Activated T-helper 1 cell treated with anti-CD3 and anti-CD28 coated beads, Interleukin-12 subunit alpha, Interleukin-12 subunit beta, Interleukin-2, Interleukin-4 antibody, amounts not matched to agents 30 ng/mL and 10 ng/mL and 1 ng/mL, durations not matched to agents 14 hours and 24 hours and 36 hours (primary cell): Measurements from ENCODE around the gene BRINP1. TPM values are rescaled to one million over a fixed set of nuclear protein-coding genes. Genes with fewer than 3 reads are reported as not detected.
"Not testable (repeated sequence)": the region's sequence is repeated elsewhere in the genome, so short reads cannot be mapped to it uniquely, and the experiment has no call there.

Experiments used
- DNase-seq: peaks from one replicate; pipeline ENCODE4 v3.0.0; 2021; ENCODE audit warnings: low spot score
- H3K27ac Mint-ChIP-seq: one replicate; pipeline ENCODE4 v1.8.0; 2021; ENCODE audit warnings: mild to moderate bottlenecking, mixed read lengths
- H3K27me3 Mint-ChIP-seq: one replicate; pipeline ENCODE4 v1.8.0; 2022; ENCODE audit warnings: mild to moderate bottlenecking, moderate library complexity, mixed read lengths; ENCODE audit not compliant: insufficient read depth
- H3K36me3 Mint-ChIP-seq: one replicate; pipeline ENCODE4 v1.8.0; 2021; ENCODE audit warnings: low read depth, mixed read lengths
- H3K4me1 Mint-ChIP-seq: one replicate; pipeline ENCODE4 v1.8.0; 2021; ENCODE audit warnings: low read depth, mixed read lengths
- H3K4me3 Mint-ChIP-seq: one replicate; pipeline ENCODE4 v1.8.0; 2021; ENCODE audit warnings: mild to moderate bottlenecking, moderate library complexity, mixed read lengths
- H3K9me3 Mint-ChIP-seq: one replicate; pipeline ENCODE4 v1.8.0; 2021; ENCODE audit warnings: mixed read lengths
- intact Hi-C: fragments of 100-400 bp; cut with micrococcal nuclease; formaldehyde crosslinking; loops from one replicate; pipeline ENCODE4 v1.15.1; 2024
- total RNA-seq: library from RNA; stranded (reverse); gene quantifications from 2 replicates; pipeline ENCODE4 v1.2.3, GENCODE V29; 2022

Gene BRINP1
- total RNA-seq, 1 donor from 2014 or later = not detected

DNA sequence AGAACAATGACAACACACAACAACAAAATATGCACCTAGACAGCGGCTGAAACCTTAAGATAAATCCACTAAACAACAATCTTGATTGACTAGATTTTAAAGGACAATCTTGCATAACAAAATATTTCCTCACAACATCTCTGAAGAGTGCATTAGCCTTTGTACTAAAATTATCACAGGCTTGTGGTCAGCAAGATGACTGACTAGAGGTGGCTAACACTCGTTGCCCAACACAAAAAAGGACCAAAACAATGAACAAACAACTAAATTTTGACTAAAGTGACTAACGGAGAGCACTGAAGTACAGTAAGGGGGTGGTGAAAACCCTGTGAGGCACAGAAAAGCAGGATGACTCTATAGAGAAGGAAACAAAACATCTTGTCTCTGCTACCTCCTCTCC lies 183.9 kb downstream of the BRINP1 start:
- Mint-ChIP-seq H3K4me3 (no peak overlapping the region), H3K36me3 (no peaks in the 10 kb centered on the region), H3K27ac (no peak overlapping the region), H3K4me1 (no peaks in the 10 kb centered on the region), H3K27me3 (no peaks in the 10 kb centered on the region), H3K9me3 (no peaks in the 10 kb centered on the region)
- DNase-seq = no peak
- intact Hi-C loops = no loop called here

DNA sequence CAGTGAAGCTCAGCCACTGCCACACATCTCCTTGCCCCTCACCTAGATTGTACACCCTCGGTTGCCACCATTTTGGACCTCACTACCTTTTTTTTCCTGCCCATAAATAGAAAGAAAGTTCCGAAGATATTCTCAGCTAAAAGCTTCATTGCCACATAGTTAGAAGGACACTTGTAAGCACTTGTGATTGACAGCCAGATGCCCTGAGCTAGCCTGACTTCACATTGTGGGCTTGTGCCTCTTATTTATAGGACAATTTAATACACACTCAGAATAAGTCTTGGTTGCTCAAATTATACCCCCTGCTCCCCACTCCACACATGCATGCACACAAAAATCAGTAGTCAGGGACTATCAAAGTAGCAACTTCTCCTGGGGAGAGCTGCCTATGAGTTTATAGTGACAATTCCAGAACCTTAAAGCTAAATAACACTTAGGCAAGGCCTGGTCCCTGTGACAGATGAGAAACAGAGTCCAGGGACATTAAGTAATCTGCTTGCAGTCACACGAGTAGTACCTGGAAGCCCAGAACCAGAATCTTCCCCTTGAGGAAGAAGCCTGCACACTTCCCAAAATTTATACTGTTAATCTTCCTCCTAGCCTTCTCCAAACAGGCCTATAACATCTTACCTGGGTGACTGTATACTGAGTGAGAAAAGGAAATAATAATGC lies 184.8 kb downstream of the BRINP1 start:
- Mint-ChIP-seq H3K36me3 (no peaks in the 10 kb centered on the region), H3K4me1 (no peaks in the 10 kb centered on the region), H3K27me3 (no peaks in the 10 kb centered on the region), H3K9me3 (no peaks in the 10 kb centered on the region), H3K27ac (no peak overlapping the region), H3K4me3 (no peak overlapping the region)
- DNase-seq = no peak
- intact Hi-C loops = no loop called here

DNA sequence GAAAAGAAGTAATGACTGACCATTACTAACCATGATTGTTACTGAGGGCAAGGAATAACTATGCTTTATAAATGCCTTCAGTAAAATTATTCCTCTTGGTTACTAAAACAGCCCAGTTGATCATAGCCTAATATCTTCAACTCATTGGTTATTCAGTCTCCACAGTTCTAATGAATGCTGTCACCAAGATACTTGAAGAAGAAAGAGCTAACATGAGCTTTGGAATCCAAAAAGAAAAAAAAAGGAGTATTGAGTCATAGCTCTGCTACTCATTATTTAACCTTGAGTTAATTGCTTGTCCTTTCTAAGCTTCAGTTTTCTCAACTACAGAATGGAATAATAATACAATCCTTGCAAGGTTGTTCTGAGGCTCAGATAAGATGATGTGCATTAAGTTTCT lies 187.7 kb downstream of the BRINP1 start:
- no peak for DNase-seq
- Mint-ChIP-seq H3K4me1 (no peaks in the 10 kb centered on the region), H3K27ac (no peak overlapping the region), H3K9me3 (no peaks in the 10 kb centered on the region), H3K27me3 (no peaks in the 10 kb centered on the region), H3K4me3 (no peak overlapping the region), H3K36me3 (no peaks in the 10 kb centered on the region)
- intact Hi-C loops = no loop called here

DNA sequence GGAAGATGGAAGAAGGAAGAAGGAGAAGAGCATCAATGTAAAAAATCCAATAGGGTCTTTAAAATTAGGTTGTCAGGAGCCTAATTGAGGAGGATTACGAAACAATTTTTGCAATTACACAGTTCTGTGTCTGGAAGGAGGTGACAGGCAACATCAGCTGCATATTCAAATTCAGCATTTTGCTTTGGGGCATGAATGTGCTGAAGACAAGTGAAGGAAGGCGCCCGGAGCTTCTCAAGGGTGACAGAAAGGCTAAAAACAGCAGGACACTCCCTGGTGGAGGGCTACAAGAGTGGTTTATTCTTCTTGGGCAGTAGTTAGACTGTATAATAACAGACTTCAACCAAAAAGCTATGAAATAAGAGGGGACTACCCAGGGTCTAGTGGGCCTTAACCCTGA lies 188.3 kb downstream of the BRINP1 start:
- Mint-ChIP-seq H3K27me3 (no peaks in the 10 kb centered on the region), H3K9me3 (peaks cover 3% of the 10 kb centered on the region), H3K4me1 (no peaks in the 10 kb centered on the region), H3K27ac (no peak overlapping the region), H3K4me3 (no peak overlapping the region), H3K36me3 (no peaks in the 10 kb centered on the region)
- DNase-seq = no peak
- intact Hi-C loops = no loop called here

DNA sequence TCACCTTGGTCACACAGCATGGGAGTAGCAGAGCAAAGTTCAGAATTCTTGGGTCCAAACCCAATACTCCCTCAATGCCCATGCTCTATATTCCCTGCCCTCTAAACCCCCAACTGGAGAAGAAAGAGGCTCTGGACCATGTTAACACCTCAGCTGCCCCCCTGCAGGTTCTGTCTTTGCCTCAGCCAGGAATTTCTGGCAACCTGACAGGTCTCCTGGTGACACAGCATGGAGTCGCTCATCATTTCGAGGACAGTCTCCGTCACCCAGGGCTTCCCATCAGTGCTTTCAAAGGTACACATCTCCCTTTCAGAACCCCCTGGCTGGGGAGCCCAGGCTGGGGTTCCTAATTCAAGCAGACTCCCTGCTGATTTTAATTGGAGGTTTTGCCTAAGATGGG lies 189.5 kb downstream of the BRINP1 start:
- no peak for DNase-seq
- Mint-ChIP-seq H3K36me3 (no peaks in the 10 kb centered on the region), H3K27ac (no peak overlapping the region), H3K4me1 (no peaks in the 10 kb centered on the region), H3K4me3 (no peak overlapping the region), H3K9me3 (peaks cover 9% of the 10 kb centered on the region), H3K27me3 (no peaks in the 10 kb centered on the region)
- intact Hi-C loops = no loop called here

DNA sequence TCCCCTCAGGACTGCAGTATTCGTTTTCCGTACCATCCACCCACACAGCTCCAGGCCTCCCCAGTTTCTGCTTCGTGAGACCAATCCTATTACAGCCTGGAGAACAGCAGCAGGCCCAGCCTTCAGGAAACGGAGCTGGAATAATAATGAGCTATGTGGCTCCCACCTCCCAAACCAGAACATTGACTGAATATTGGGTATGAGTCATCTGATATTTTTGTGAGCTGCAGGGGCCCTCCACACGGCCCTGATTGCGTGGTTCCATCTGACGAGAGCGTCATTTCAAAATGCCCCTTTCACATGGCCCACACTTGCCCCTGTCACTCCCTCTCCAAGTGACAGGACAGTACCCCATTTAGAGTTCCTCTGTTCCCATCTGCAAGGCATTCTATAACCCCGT lies 192.0 kb downstream of the BRINP1 start:
- no peak for DNase-seq
- H3K9me3 Mint-ChIP-seq = peaks cover 9% of the 10 kb centered on the region
- H3K4me3 Mint-ChIP-seq = no peak overlapping the region
- no peak overlapping the region for H3K27ac Mint-ChIP-seq
- no peaks in the 10 kb centered on the region for H3K36me3 Mint-ChIP-seq
- H3K4me1 Mint-ChIP-seq = no peaks in the 10 kb centered on the region
- no peaks in the 10 kb centered on the region for H3K27me3 Mint-ChIP-seq
- intact Hi-C loops = no loop called here

DNA sequence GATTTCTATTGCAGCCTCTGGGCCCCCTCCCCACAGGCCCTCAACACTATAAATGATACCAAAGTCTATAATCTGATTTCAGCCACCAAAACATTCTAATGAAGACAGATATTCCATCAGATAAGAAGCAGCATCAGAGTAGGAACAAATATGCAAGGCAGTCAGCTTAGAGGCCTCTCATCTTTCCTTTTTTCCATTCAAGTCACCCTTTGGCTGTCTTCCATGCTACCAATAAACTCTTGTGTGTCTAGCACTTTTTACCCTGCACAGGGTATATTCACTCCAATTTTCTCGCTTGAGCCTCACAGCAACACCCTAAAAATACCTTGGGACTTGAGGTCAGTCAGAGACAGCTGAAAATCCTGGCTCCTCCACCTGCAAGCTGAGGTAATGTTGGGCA lies 193.7 kb downstream of the BRINP1 start:
- intact Hi-C loops = no loop called here
- H3K4me1 Mint-ChIP-seq = no peaks in the 10 kb centered on the region
- no peaks in the 10 kb centered on the region for H3K36me3 Mint-ChIP-seq
- no peak for DNase-seq
- peaks cover 9% of the 10 kb centered on the region for H3K9me3 Mint-ChIP-seq
- no peak overlapping the region for H3K27ac Mint-ChIP-seq
- no peak overlapping the region for H3K4me3 Mint-ChIP-seq
- no peaks in the 10 kb centered on the region for H3K27me3 Mint-ChIP-seq

DNA sequence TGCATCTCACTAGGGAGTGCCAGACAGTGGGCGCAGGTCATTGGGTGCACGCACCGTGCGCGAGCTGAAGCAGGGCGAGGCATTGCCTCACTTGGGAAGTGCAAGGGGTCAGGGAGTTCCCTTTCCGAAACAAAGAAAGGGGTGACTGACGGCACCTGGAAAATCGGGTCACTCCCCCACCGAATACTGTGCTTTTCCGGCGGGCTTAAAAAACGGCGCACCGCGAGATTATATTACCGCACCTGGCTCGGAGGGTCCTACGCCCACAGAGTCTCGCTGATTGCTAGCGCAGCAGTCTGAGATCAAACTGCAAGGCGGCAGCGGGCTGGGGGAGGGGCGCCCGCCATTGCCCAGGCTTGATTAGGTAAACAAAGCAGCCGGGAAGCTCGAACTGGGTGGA lies 200.0 kb downstream of the BRINP1 start:
- H3K4me3 Mint-ChIP-seq, H3K4me1 Mint-ChIP-seq, H3K36me3 Mint-ChIP-seq, H3K27ac Mint-ChIP-seq, DNase-seq, H3K9me3 Mint-ChIP-seq, H3K27me3 Mint-ChIP-seq, intact Hi-C loops: not testable (repeated sequence)

DNA sequence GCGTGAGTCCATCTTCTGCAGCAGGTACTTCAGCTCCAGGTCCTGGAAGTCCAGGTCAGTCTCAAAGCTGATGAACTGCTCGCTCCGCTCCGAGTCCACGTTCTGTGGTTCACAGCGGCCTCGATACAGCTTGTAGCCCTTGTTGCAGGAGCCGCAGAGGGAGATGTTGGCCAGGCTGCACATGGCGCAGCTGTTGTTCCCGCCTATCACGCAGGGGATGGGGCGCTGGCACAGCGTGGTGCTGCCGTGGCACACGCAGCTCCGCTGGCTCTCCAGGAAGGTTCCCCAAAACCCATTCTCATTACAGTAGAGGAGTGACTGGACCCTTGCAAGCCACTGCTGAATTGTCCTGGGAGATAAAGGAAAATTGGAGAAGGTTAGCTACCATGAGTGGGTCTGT lies 201.4 kb downstream of the BRINP1 start:
- H3K27me3 Mint-ChIP-seq = no peaks in the 10 kb centered on the region
- no peak overlapping the region for H3K27ac Mint-ChIP-seq
- no peaks in the 10 kb centered on the region for H3K36me3 Mint-ChIP-seq
- intact Hi-C loops = no loop called here
- H3K4me1 Mint-ChIP-seq = no peaks in the 10 kb centered on the region
- H3K4me3 Mint-ChIP-seq = no peak overlapping the region
- DNase-seq = no peak
- peaks cover 5% of the 10 kb centered on the region for H3K9me3 Mint-ChIP-seq

DNA sequence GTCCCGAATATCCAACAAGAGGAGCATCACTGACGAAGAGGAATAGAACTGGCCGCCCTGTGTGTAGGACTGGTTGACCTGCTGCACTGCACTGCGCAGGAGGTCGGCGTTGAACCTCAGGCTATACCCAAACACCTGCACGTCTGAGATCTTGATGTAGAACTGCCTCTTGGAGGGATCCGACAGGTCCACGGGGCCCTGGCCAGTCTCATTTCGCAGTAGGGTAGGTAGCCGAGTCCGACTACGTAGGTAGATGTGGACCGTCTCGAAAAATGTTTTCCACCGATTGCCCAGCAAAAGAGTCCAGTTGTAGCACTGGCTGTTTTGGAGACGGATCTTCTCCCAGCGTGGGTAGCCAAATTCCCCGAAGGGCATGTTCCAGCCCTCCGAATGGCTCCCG lies 202.0 kb downstream of the BRINP1 start:
- intact Hi-C loops = no loop called here
- H3K4me1 Mint-ChIP-seq = no peaks in the 10 kb centered on the region
- no peak overlapping the region for H3K4me3 Mint-ChIP-seq
- no peak overlapping the region for H3K27ac Mint-ChIP-seq
- no peak for DNase-seq
- no peaks in the 10 kb centered on the region for H3K36me3 Mint-ChIP-seq
- peaks cover 5% of the 10 kb centered on the region for H3K9me3 Mint-ChIP-seq
- H3K27me3 Mint-ChIP-seq = no peaks in the 10 kb centered on the region

DNA sequence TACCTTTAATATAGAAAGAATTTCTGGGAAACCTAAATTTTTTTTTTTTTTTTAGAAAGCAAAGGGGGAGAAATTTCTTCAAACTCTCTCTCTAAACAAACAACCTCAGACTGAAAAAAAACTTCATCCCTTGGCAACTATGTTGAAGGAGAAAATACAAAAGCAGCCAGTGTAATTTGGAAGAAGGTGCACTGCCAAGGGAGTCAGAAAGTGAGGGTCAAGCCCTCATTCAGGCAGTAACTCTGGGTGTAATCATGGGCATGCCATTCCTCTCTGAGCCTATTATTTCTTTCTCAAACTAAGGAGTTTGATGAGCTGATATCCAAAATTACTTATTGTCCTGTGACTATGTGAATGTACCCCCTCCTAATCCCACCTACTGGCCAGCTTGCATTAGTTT lies 203.1 kb downstream of the BRINP1 start:
- Mint-ChIP-seq H3K9me3 (peaks cover 5% of the 10 kb centered on the region), H3K4me3 (no peak overlapping the region), H3K27ac (no peak overlapping the region), H3K27me3 (no peaks in the 10 kb centered on the region), H3K36me3 (no peaks in the 10 kb centered on the region), H3K4me1 (no peaks in the 10 kb centered on the region)
- intact Hi-C loops = no loop called here
- DNase-seq = no peak

DNA sequence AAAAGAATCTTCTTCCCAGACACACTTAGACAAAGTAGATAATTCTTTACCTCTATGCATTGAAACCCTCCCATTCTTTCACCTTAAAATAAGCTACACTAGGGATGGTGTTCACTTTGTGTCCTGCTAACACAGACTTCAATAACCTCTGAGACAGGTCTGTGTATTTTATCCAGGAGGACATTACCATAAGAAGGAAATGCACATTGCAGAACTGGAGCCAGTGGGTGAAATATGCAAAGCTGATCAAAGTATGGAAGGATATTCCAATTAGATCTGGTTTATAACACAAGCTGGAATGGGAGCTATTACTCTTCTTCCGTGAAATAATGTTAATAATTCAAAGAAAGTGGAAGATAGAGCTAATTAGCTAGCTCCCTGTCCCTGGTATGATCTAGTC lies 204.1 kb downstream of the BRINP1 start:
- no peak overlapping the region for H3K4me3 Mint-ChIP-seq
- intact Hi-C loops = no loop called here
- H3K4me1 Mint-ChIP-seq = no peaks in the 10 kb centered on the region
- no peak overlapping the region for H3K27ac Mint-ChIP-seq
- peaks cover 5% of the 10 kb centered on the region for H3K9me3 Mint-ChIP-seq
- no peaks in the 10 kb centered on the region for H3K36me3 Mint-ChIP-seq
- no peaks in the 10 kb centered on the region for H3K27me3 Mint-ChIP-seq
- no peak for DNase-seq

DNA sequence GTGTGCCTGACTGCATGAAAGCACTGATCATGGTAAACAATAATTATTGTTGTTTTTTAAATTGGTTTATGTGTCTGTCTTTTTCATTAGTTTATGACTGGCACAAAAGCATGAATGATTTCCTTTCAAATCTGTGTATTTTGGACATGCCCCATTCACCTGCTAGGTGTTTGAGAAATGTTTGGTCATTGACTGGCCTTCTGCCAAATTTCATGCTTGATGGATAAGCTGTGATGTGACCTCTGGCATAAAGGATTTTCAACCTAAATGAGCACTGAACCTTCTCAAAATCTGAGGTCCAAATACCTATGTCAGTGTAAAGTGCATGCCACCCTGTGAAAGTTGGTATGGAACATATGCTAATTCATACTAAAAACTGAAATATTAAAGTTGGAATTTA lies 204.5 kb downstream of the BRINP1 start:
- H3K36me3 Mint-ChIP-seq = no peaks in the 10 kb centered on the region
- intact Hi-C loops = no loop called here
- H3K27me3 Mint-ChIP-seq = no peaks in the 10 kb centered on the region
- H3K4me3 Mint-ChIP-seq = no peak overlapping the region
- no peak overlapping the region for H3K27ac Mint-ChIP-seq
- H3K4me1 Mint-ChIP-seq = no peaks in the 10 kb centered on the region
- DNase-seq = no peak
- peaks cover 5% of the 10 kb centered on the region for H3K9me3 Mint-ChIP-seq

DNA sequence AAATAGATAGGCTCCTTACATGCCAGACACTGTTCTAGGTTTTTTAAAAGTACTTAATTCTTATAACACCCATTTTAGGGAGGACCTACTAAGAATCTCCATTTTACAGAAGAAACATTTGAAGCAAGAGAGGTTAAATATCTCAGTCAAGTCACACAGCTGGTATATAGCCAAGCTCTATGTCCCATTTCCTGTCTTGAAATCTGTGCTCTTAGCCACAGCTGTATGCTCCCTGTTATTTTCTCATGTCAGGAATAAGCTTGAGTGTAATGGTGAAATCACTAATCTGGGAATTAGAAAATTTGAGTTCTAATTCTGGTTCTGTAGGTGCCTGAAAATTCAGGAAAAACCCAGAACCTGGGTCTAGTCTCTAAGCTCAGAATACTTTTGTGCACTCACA lies 208.7 kb downstream of the BRINP1 start:
- Mint-ChIP-seq H3K36me3 (no peaks in the 10 kb centered on the region), H3K9me3 (no peaks in the 10 kb centered on the region), H3K27ac (no peak overlapping the region), H3K27me3 (no peaks in the 10 kb centered on the region), H3K4me3 (no peak overlapping the region), H3K4me1 (no peaks in the 10 kb centered on the region)
- DNase-seq = no peak
- intact Hi-C loops = no loop called here
